Aorta (tissue), 5 donors: ENCODE measurements around the gene FAM162A. TPM values are rescaled to one million over a fixed set of nuclear protein-coding genes. Genes with fewer than 3 reads are reported as not detected.
A peak's percentile ranks its signal among the peaks of the same experiment; 100 is the strongest.

Experiments
- ATAC-seq: fragments of 200-7000 bp; cut with Tn5 transposase; one replicate; pipeline ENCODE4 v1.9.1; 2022; ENCODE audit warnings: moderate library complexity; ENCODE audit not compliant: low FRiP score
- DNase-seq, 2 donors: peaks; one replicate each; pipeline ENCODE4 v3.0.0-alpha.2; 2020
- H3K27ac ChIP-seq, 2 donors: one replicate each; pipeline ENCODE4 v1.5.1; 2013; ENCODE audit warnings: low read length in 2 of 2, mild to moderate bottlenecking in 2 of 2, moderate library complexity in 2 of 2, control low read depth in 1 of 2, inconsistent platforms in 1 of 2, low read depth in 1 of 2
- H3K27me3 ChIP-seq, 2 donors: one replicate each; pipeline ENCODE4 v1.6.1; 2013; ENCODE audit warnings: control low read depth in 1 of 2, low read length in 1 of 2, mild to moderate bottlenecking in 1 of 2, moderate library complexity in 1 of 2; ENCODE audit not compliant: insufficient read depth in 2 of 2, control insufficient read depth in 1 of 2
- H3K36me3 ChIP-seq, 2 donors: one replicate each; pipeline ENCODE4 v1.6.1; 2013; ENCODE audit warnings: control low read depth in 1 of 2, low read length in 1 of 2, mild to moderate bottlenecking in 1 of 2; ENCODE audit not compliant: insufficient read depth in 2 of 2, control insufficient read depth in 1 of 2
- H3K4me1 ChIP-seq, 2 donors: one replicate each; pipeline ENCODE4 v1.6.1; 2013; ENCODE audit warnings: low read length in 2 of 2, control low read depth in 1 of 2, mild to moderate bottlenecking in 1 of 2, moderate library complexity in 1 of 2; ENCODE audit not compliant: insufficient read depth in 2 of 2, control insufficient read depth in 1 of 2
- H3K4me3 ChIP-seq, 2 donors: one replicate each; pipeline ENCODE4 v1.5.1; 2013; ENCODE audit warnings: low read length in 2 of 2, control low read depth in 1 of 2, mild to moderate bottlenecking in 1 of 2
- H3K9me3 ChIP-seq: one replicate; pipeline ENCODE4 v1.6.1; 2013; ENCODE audit warnings: mild to moderate bottlenecking, low read length; ENCODE audit not compliant: control insufficient read depth
- WGBS, 2 donors: extraction: QIAGEN DNeasy Blood & Tissue Kit; methylation state at CpG; one replicate each; pipeline ENCODE4 v1.1.7; 2013; 5-methylcytosine and 5-hydroxymethylcytosine counted together
- intact Hi-C, 2 donors: fragments of 100-400 bp; cut with DNase I; formaldehyde crosslinking; loops; one replicate each; pipeline versions ENCODE4 v1.14.2 to v1.15.0; 2022
- polyA plus RNA-seq, 2 donors: library from polyadenylated mRNA; stranded (reverse); fragments of 200-250 nt; gene quantifications; one replicate each; pipeline ENCODE4 v1.2.3, GENCODE V29; 2013
- total RNA-seq, 2 donors: library from RNA; stranded (reverse); fragmentation: NEBNext Ultra II Directional; extraction: Animal tissue kit (Norgen Biotek cat#: 25700); gene quantifications; one replicate each; pipeline ENCODE4 v1.2.1, GENCODE V29; 2021
- donor health status: healthy with polysubstance abuse.
- donor health status: Bipolar disorder and iron deficiency.
- donor health status: DM: no; HTN: no; CAD: no.
- donor health status: DM: no; HTN: no; CAD: no.
- donor health status: DM: yes; HTN: yes; CAD: no.

The FAM162A gene
- total and polyA plus RNA-seq, 4 donors, result 23.7 to 57.7 (median 44.2) TPM

GRCh38 chr3:122374034-122374433 lies 9.9 kb upstream of the FAM162A start:
- Histone ChIP-seq H3K9me3 (no peaks in the 10 kb centered on the region), H3K27ac (no peak overlapping the region), H3K4me1 (no peaks in the 10 kb centered on the region), H3K27me3 (no peaks in the 10 kb centered on the region), H3K4me3 (no peak overlapping the region), H3K36me3 (peaks cover 0 to 3% of the 10 kb centered on the region in 2 donors)
- ATAC-seq, result no peak
- DNase-seq, result no peak
- intact Hi-C loops, result no loop called here
- WGBS, 2 donors, result 95 to 100% methylated on average over 1 of the region's 1 CpG

GRCh38 chr3:122377975-122378374 lies 6.0 kb upstream of the FAM162A start:
- 76 to 82% methylated on average over 4 of the region's 4 CpGs for WGBS, 2 donors
- DNase-seq, result no peak
- Histone ChIP-seq H3K27ac (no peak overlapping the region), H3K9me3 (no peaks in the 10 kb centered on the region), H3K4me1 (peaks cover 0 to 4% of the 10 kb centered on the region in 2 donors), H3K4me3 (no peak overlapping the region), H3K36me3 (peaks cover 0 to 3% of the 10 kb centered on the region in 2 donors), H3K27me3 (no peaks in the 10 kb centered on the region)
- intact Hi-C loops, result no loop called here
- no peak for ATAC-seq

DNA sequence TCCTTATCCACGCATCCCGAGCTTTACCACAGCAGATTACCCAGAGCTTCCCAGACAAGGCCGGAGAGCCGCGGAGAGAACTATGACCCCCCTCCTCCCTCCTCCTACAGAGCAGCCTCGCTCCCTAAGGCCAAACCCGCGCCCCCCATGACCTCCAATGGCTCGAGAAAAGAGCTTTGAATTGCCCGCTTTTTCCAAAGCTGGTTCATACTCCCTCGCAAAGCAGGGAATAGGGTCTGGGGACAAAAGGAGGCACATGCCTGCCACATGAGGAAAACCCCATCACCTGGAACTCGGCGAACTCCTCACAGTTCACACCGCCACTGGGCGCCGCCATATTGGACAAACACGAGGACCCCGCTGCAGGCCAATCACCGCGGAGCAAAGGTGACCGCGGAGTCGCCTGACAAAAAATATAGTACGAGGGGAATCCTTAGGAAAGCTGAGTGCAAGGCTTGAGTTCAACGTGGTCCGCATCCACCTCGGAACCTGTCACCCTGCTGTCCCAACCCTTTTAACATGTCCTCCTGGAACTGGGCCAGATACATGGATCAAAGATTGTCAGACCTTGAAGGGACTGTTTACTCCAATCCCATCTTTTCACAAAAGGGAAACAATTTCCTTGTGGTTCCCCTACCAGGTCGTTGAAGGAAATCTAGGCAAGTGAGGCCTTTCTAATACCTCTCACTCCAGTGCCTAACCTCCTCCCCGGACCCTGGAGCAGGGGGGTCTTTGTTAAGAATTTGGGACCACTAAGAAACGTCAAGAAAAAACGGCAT lies 905 bp upstream of the FAM162A start, which contains the start of gene MIX23:
Gene MIX23 (minus strand): TSS at position 344 of the 779 bp plus-strand sequence. CDS start 7 bp downstream, at position 337.
- peak; percentile 94 for ATAC-seq
- 0 to 1% methylated on average over 31 of the region's 31 CpGs for WGBS, 2 donors
- intact Hi-C loops, result loop anchor here in 1 of 2 donors (10.0 kb wide), 1 partner anchor 838 kb away; the partner anchor contains the start of gene POLQ

DNA sequence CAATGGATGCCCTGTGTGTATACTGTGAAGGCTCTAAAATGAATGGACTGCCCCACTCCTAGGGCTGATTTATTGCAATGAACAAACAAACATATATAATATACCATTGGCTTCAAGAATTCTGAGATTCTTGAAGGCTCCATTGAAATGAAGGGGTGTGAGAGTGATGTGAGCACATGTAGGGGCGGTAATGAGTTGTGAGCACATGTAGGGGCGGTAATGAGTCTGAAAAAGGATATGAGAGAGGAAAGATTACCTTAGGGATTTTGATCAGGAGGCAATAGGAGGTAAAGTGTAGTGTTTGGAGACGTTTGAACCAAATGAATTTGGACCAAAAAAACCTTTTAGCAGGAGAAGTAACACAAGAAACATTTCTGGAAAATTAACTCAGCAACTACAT lies 3.7 kb downstream of the FAM162A start:
- intact Hi-C loops, result loop anchor here in 1 of 2 donors (10.0 kb wide), 1 partner anchor 843 kb away; the partner anchor contains the start of gene POLQ

More for the DNA sequence above, 905 bp upstream of the FAM162A start, which contains the start of gene MIX23:
- H3K4me3 ChIP-seq, result peak within 1 kb of the TSS; percentile 60 to 91
- peaks cover 0 to 4% of the 10 kb centered on the region in 2 donors for H3K4me1 ChIP-seq
- no peaks in the 10 kb centered on the region for H3K27me3 ChIP-seq
- peaks cover 0 to 3% of the 10 kb centered on the region in 2 donors for H3K36me3 ChIP-seq
- H3K27ac ChIP-seq, result peak within 1 kb of the TSS; percentile 50 to 76
- peak; percentile 90 to 93 for DNase-seq
- no peaks in the 10 kb centered on the region for H3K9me3 ChIP-seq

DNA sequence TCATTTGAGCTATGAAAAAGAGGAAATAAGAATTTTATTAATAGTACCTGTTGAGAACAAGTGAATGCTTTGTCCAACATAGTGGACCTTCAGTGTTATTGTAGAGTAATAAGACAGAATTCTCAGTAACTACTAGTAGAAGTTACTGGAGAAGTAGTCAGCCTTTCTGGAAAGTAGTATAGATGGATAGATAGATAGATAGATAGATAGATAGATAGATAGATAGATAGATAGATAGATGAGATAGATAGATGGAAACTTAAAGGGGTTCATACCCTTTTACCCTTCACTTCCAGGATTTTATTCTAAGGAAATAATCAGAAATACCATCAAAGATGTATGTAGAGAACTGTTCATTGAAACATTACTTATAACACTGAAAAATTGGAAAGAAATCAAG lies 5.2 kb downstream of the FAM162A start:
- Histone ChIP-seq H3K27me3 (no peaks in the 10 kb centered on the region), H3K4me3 (no peak overlapping the region), H3K9me3 (no peaks in the 10 kb centered on the region), H3K4me1 (no peaks in the 10 kb centered on the region), H3K27ac (no peak overlapping the region), H3K36me3 (peaks cover 0 to 3% of the 10 kb centered on the region in 2 donors)
- DNase-seq (no peak), ATAC-seq (no peak)
- intact Hi-C loops, result loop anchor here in 1 of 2 donors (10.0 kb wide), 1 partner anchor 844 kb away; the partner anchor contains the start of gene POLQ

More for the DNA sequence above, 3.7 kb downstream of the FAM162A start:
- DNase-seq (no peak), ATAC-seq (no peak)
- H3K9me3 ChIP-seq, result no peaks in the 10 kb centered on the region
- H3K36me3 ChIP-seq, result peaks cover 0 to 3% of the 10 kb centered on the region in 2 donors
- no peak overlapping the region for H3K27ac ChIP-seq
- no peaks in the 10 kb centered on the region for H3K4me1 ChIP-seq
- 79 to 85% methylated on average over 3 of the region's 3 CpGs for WGBS, 2 donors
- H3K4me3 ChIP-seq, result no peak overlapping the region
- no peaks in the 10 kb centered on the region for H3K27me3 ChIP-seq

GRCh38 chr3:122389892-122390291 lies 5.9 kb downstream of the FAM162A start:
- Histone ChIP-seq H3K4me1 (no peaks in the 10 kb centered on the region), H3K9me3 (no peaks in the 10 kb centered on the region), H3K27me3 (no peaks in the 10 kb centered on the region), H3K27ac (no peak overlapping the region), H3K36me3 (peaks cover 0 to 3% of the 10 kb centered on the region in 2 donors), H3K4me3 (no peak overlapping the region)
- WGBS, 2 donors, result 87 to 93% methylated on average over 4 of the region's 4 CpGs
- DNase-seq (no peak), ATAC-seq (no peak)
- intact Hi-C loops, result loop anchor here in 1 of 2 donors (10.0 kb wide), 1 partner anchor 845 kb away; the partner anchor contains the start of gene POLQ

DNA sequence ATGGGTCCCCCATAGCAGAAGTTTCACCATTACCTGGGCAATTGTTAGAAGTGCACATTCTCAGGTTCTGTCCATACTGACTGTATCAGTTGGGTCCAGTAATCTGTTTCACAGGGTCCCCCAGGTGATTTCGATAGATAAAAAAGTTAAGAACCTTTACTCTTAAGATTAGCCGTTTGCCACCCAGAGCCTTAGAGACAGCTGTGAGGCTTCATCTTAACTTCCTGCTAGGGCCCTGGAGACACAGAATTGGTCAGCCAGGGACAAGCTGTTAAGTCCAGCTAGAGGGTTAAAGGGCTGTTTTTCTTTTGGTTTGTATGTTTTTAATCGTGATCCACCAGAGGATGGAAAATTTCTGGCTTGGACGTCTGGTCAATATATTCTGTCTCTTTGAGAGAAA lies 6.7 kb downstream of the FAM162A start:
- Histone ChIP-seq H3K4me3 (no peak overlapping the region), H3K9me3 (no peaks in the 10 kb centered on the region), H3K36me3 (peaks cover 0 to 3% of the 10 kb centered on the region in 2 donors), H3K27me3 (no peaks in the 10 kb centered on the region), H3K4me1 (no peaks in the 10 kb centered on the region), H3K27ac (no peak overlapping the region)
- DNase-seq (no peak), ATAC-seq (no peak)
- intact Hi-C loops, result no loop called here
- WGBS, 2 donors, result 63 to 64% methylated on average over 4 of the region's 4 CpGs

DNA sequence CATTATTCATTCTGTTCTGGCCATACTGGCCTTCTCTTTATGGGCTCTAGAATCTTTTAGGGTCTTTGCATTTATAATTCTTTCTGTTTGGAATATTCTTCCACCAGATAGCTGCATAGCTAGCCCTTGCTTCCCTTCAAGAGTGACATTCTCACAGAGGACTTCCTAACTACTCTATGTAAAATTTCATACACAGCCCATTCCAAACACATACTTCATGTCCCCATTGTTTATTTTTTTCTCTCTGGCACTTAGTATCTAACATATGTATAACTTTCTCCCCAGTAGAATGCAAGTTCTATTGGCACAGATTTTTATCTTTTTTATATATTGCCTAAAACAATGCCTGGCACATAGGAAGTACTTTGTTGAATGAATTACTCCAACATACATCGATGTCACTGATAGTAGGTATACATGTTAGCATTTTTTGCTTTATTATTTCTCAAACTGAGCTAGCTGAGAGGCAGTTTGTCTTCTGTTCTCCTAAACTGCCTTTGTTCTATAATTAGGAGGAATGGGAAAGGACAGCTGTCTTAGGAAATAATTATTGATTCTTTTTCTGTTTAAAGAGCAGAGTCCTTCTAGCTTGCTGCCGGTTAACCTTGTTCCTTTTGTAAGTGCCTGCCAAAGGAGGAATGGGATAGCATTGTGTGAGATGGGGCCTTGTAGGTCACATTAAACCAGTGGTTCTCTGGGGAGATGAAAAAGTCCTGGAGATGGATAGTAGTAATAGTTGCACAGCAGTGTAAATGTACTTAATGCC lies 7.9 kb downstream of the FAM162A start:
- intact Hi-C loops, result loop anchor here in 1 of 2 donors (2.0 kb wide), 1 partner anchor 287 kb away; no protein-coding TSS in a partner anchor
- no peaks in the 10 kb centered on the region for H3K9me3 ChIP-seq
- no peak overlapping the region for H3K4me3 ChIP-seq
- no peak overlapping the region for H3K27ac ChIP-seq
- no peak for DNase-seq
- WGBS, 2 donors, result 78 to 87% methylated on average over 2 of the region's 2 CpGs
- no peak for ATAC-seq
- H3K36me3 ChIP-seq, result peaks cover 0 to 3% of the 10 kb centered on the region in 2 donors
- H3K4me1 ChIP-seq, result no peaks in the 10 kb centered on the region
- H3K27me3 ChIP-seq, result no peaks in the 10 kb centered on the region
